ENCODE data around the gene ZNF709.
"Not testable (repeated sequence)": the region's sequence is repeated elsewhere in the genome, so short reads cannot be mapped to it uniquely, and the experiment has no call there.

The ZNF709 gene

DNA sequence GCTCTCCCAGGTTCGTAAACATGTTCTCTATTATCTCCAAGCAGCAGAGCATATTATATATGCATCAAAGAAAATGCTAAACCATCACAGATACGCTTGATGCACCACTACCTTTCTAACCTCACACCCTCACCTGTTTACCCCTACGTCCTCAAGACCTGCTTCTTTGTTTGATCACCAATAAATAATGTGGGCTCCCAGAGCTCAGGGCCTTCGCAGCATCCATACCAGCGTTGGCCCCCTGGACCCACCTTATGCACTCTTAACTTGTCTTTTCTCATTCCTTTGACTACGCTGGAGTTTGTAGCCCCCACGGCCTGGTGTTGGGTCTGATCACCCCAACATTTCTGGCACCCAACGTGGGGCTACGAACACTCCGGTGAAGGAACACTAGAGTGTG is 33.8 kb downstream of the ZNF709 start:
- DNase-seq (ENCODE audit: low spot score), result no peak

GRCh38 chr19:12448808-12449207 is 35.8 kb downstream of the ZNF709 start:
- no peak for DNase-seq (ENCODE audit: low spot score)

DNA sequence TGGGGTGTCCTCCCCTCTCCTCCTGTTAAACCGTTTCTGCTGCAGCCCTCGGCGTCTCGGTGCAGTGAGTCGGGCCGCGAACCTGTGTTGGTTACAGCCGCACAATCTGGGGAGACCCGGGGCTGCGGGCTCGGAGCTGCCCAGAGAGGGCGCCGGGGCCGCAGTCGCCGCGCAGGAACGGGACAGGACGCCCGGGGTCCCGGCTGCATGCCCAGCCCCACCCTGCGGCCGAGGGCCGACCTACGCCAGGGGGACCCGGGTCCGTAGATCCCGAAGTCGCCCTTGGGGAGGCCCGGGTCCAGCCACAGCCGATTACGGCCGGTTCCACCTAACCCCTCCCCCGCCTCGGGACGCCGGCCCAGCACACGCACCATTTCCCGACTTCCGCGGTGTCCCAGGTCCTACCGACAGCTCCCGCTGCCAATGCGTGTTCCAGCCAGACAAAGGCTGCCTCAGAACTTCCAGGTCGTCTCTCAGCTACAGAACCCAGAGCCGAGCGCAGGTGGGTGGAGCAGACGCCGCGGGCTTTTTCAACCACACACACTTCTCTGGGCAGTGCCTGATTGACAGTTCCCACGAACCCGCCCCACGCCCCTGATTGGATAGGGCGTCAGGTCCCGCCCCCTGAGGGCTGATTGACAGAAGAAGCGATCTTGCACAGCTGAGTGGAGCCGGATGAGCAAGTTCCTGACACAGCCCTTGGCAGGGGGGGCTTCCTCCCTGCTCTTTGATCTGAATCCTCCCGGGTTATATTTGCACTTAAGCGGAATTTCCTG is 43.9 kb downstream of the ZNF709 start, which contains the start of gene ZNF443:
Gene ZNF443 (minus strand): TSS at position 481 of the 776 bp plus-strand sequence. CDS start 107 bp downstream, at position 374.
- peak; percentile 76 for DNase-seq (ENCODE audit: low spot score)

DNA sequence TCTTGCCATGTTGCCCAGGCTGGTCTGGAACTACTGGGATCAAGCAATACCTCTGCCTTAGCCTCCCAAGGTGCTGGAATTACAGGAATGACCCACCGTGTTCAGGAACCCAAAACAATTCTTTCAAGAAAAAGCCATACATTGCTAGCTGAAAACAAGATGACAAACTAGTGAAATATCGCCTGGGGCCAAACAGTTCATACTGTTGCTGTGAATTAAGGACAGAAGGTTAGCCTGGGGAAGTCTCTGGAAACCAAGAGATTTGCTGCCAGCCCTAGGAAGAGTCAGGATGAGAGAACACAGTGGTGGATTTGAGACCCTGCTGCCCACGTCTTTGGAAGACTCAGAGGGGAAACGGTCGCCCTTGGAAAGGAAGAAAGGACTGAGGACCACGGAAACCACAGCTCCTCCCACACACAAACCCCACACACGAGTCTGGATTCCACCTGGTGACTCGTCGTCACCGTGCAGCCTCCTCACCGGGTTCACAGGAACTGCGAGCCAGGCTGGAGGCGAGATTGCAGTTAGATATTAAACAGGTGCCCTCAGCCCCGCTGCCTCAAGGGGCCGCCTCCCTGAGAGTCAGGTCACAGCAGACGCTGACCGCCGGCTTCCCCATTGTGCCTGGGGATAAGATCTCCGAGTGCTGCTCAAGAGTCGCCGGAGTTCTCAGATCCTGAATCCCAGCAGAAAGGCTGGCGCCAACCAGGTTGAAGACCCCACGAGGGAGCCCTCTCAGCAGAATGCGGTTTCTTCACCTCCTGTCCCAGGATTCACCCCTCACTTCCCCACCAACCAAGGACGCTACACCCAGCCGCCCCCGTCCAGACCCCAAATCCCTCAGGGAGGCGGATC is 44.7 kb downstream of the ZNF709 start:
- not testable (repeated sequence) for DNase-seq (ENCODE audit: low spot score)

DNA sequence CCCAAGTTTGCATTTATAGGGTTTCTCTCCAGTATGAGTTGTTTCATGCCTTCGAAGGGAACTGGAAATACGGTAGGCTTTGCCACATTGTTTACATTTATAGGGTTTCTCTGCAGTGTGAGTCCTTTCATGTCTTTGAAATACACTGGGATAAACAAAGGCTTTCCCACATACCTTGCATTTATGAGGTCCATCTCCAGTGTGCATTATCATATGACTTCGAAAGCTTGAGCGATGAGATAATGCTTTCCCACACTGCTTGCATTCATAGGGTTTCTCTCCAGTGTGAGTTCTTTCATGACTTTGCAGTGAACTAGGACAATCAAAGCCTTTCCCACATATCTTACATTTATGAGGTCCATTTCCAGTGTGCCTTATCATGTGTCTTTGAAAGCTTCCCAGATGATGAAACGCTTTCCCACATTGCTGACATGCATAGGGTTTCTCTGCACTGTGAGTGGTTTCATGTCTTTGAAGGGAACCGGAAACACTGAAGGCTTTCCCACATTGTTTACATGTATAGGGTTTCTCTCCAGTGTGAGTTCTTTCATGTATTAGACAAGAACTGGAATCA is 53.8 kb downstream of the ZNF709 start:
- DNase-seq (ENCODE audit: low spot score), result not testable (repeated sequence)

- no peak for DNase-seq (ENCODE audit: low spot score)
These were observed 58.7 kb downstream of the ZNF709 start for GRCh38 chr19:12425888-12426274.

DNA sequence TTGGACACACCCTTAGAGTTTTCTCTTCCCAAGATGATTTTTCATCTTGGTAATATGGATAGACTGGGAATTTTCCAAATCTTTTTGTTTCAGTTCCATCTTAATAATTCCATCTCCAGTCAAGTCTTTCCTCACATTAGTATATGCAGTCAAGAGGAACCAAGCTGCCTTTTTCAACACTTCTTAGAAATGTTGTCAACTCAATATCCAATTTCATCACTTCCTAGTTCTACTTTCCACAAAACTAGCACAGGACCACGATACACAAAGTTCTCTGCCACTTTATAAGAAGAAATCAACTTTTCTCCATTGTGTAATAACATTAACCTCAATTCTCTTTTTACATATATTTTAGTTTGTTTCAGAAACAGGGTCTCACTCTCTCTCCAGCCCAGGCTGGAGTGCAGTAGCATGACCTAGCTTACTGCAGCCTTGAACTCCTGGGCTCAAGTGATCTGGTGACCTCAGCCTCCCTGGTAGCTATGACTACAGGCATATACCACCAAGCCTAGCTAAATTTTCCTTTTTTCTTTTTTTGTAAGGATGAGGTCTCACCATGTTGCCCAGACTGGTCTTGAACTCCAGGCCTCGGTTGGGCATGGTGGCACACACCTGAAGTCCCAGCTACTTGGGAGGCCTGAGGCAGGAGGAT is 59.3 kb downstream of the ZNF709 start:
- no peak for DNase-seq (ENCODE audit: low spot score)

DNA sequence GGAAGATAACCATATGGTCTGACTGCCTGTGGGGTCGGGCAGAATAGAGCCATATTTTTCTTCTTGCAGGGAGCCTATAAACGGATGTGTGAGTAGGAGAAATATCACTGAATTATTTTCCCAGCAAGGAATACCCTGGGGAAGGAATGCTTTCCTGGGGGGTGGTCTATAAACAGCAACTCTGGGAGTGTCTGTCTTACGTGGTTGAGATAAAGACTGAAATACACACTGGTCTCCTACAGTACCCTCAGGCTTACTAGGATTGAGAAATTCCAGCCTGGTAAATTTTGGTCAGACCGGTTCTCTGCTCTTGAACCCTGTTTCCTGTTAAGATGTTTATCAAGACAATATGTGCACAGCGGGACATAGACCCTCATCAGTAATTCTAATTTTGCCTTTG is 67.3 kb downstream of the ZNF709 start:
- DNase-seq (ENCODE audit: low spot score), result not testable (repeated sequence)

DNA sequence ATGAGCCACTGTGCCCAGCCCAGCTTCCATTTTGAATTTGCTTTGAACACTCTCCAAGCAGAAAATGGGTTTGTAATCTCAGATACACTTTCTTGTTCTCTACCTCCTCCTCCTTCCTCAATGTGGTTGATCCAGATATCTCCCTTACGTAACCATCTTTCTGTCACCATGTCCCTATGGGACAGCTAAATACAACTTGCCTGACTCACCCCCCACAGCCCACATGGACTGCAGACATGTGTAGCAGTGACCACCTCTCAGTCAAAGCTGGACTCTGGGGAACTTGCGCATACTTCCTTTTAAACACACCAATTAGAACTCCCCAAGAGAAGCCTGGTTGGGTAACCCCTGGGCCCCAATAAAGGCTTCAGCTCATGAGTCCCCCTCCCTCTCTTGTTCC is 72.7 kb downstream of the ZNF709 start:
- DNase-seq (ENCODE audit: low spot score), result no peak
